Stimulated activated naive CD8-positive, alpha-beta T cell treated with anti-CD3 and anti-CD28 coated beads, Interleukin-15, amount 100 ng/mL, for 72 hours (primary cell): Measurements from ENCODE around the gene SLC8A1.
A peak's percentile ranks its signal among the peaks of the same experiment; 100 is the strongest.

Experiments
- ATAC-seq: fragments of 150-1000 bp; cut with Tn5 transposase; 2 replicates; pipeline ENCODE4 v1.10.0; 2021; ENCODE audit warnings: mild to moderate bottlenecking, moderate library complexity
- DNase-seq, 2 donors: peaks; one replicate each; pipeline ENCODE4 v3.0.0; 2021 to 2022
- H3K27ac Mint-ChIP-seq, 2 donors: one replicate each; pipeline ENCODE4 v1.8.0; 2022; ENCODE audit warnings: mild to moderate bottlenecking in 2 of 2, mixed read lengths in 2 of 2, moderate library complexity in 2 of 2
- H3K27me3 Mint-ChIP-seq: one replicate; pipeline ENCODE4 v1.8.0; 2022; ENCODE audit warnings: mixed read lengths
- H3K4me1 Mint-ChIP-seq: one replicate; pipeline ENCODE4 v1.8.0; 2022; ENCODE audit warnings: mild to moderate bottlenecking, mixed read lengths
- H3K4me3 Mint-ChIP-seq, 2 donors: one replicate each; pipeline ENCODE4 v1.8.0; 2022; ENCODE audit warnings: mild to moderate bottlenecking in 2 of 2, mixed read lengths in 2 of 2, moderate library complexity in 1 of 2
- H3K9me3 Mint-ChIP-seq, 2 donors: one replicate each; pipeline ENCODE4 v1.8.0; 2022; ENCODE audit warnings: mixed read lengths in 2 of 2

SLC8A1 gene

DNA sequence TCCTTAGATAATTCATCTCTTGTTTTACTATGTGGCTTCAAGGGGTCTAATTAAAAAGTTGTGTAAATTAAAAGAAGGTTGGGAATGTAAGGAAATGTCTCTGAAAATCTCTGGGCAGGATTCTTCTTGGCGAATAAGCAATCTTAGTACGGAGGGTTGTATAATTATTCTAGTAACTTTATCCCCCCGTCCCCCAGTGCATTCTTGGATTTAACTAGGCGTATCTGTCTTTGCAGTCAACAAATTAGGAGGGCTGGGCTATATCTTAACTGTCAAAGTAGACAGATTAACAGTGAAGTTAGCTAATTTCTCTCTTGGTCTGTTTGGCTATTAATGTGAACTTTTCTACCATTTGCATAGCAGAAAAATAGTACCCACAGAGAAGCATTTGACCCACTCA is 343.0 kb downstream of the SLC8A1 start:
- Mint-ChIP-seq H3K9me3 (no peaks in the 10 kb centered on the region), H3K27ac (no peak overlapping the region), H3K27me3 (no peaks in the 10 kb centered on the region), H3K4me1 (no peaks in the 10 kb centered on the region), H3K4me3 (no peak overlapping the region)
- no peak for DNase-seq
- no peak for ATAC-seq

DNA sequence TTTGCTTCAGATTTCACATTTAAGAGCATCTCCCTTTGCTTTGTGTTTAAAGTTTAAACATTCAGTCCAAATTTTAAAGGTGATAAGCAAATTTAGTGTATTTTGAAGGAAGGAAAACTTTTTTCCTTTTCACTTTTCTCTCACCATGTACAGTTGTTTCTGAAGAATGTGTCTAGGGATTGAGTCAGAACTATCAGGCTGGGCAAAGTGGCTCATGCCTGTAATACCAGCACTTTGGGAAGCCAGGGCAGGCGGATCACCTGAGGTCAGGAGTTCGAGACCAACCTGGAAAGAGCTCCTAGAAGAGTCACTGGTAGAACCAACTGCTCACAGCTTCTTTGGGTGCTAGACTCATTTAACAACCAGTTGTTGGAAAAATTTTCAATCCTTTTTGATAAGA is 345.8 kb downstream of the SLC8A1 start:
- DNase-seq (no peak), ATAC-seq (no peak)
- H3K9me3 Mint-ChIP-seq, result no peaks in the 10 kb centered on the region

DNA sequence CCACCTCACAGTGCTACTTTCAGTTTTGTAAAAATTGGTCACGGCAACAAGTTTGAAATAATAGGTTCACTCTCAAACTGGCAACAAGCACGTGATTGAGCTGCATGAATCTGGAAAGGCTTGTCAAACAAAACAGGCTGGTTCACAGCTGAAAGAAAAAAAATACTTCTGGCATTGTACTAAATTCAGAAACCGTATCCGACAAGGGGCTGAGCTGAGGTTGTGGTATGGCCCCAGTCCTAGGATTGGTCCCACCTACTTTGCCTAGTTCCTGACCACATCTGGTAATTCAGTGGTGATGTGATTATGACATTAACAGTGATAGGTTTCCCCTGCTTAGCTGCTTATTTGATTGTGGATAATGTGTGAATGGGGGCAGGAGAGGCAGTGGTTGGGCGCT is 346.3 kb downstream of the SLC8A1 start:
- no peak for DNase-seq
- H3K27me3 Mint-ChIP-seq, result no peaks in the 10 kb centered on the region
- no peak overlapping the region for H3K4me3 Mint-ChIP-seq
- H3K4me1 Mint-ChIP-seq, result no peaks in the 10 kb centered on the region
- H3K9me3 Mint-ChIP-seq, result no peaks in the 10 kb centered on the region
- no peak for ATAC-seq
- H3K27ac Mint-ChIP-seq, result no peak overlapping the region

More for the DNA sequence above, 345.8 kb downstream of the SLC8A1 start:
- H3K4me3 Mint-ChIP-seq, result no peak overlapping the region
- no peak overlapping the region for H3K27ac Mint-ChIP-seq
- no peaks in the 10 kb centered on the region for H3K27me3 Mint-ChIP-seq
- H3K4me1 Mint-ChIP-seq, result no peaks in the 10 kb centered on the region

DNA sequence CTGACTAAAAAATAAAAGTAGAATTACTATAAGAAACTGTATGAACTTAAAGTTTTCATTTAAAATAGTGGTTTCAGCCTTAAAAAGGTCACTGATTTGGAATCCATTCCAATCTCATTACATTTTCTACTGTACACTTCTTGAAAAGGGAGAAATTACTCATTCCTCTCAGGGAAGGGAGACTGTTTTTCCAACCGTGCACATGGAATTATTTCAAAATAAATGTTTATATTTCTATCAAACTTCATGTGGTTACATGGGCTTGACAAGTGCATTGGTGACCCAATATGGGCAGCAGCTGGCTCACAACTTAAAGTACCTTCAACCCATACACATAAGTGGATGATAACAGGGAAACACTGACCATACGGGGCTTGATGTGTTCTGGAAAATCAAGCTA is 348.3 kb downstream of the SLC8A1 start:
- no peaks in the 10 kb centered on the region for H3K9me3 Mint-ChIP-seq
- no peak overlapping the region for H3K27ac Mint-ChIP-seq
- no peaks in the 10 kb centered on the region for H3K4me1 Mint-ChIP-seq
- no peaks in the 10 kb centered on the region for H3K27me3 Mint-ChIP-seq
- ATAC-seq (no peak), DNase-seq (no peak)
- no peak overlapping the region for H3K4me3 Mint-ChIP-seq

DNA sequence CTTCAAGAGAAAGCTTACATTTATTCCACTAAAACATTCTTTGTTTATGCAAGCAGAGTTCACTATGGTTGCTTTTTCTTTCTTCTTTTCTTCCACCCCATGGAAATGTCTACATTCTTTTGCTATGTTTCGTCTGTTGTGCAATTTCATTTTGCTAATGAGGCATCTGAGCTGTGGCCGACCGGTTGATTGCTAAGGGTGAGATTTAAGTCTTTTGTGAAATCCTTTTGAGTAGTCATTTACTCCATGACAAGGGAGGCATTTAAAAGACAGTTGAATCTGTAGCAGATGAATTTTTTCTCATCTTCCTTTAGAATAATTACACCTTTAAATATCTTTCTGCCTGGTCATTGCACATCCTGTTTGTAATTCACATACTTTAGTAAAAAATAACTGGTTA is 348.7 kb downstream of the SLC8A1 start:
- H3K4me1 Mint-ChIP-seq, result no peaks in the 10 kb centered on the region
- DNase-seq (no peak), ATAC-seq (no peak)
- no peak overlapping the region for H3K4me3 Mint-ChIP-seq
- H3K9me3 Mint-ChIP-seq, result no peaks in the 10 kb centered on the region
- H3K27me3 Mint-ChIP-seq, result no peaks in the 10 kb centered on the region
- H3K27ac Mint-ChIP-seq, result no peak overlapping the region

DNA sequence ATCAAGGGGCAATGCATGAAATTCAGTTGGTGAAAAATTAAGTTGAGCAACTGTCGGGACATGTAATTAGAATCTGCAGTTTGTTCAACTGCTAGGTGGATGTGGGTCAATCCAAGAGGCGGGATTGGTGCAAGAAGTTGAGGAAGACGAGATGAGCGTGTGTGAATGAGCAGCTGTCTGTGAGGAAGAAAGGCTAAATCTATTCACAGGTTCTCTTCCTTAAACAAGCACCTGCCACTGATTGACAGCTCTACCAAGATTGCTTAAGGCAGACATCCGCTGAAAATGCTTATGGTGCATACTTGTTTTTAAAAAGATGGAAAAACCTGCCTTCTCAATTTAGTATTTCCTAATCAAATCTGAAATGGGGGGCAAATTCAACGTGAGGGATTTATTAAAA is 349.4 kb downstream of the SLC8A1 start:
- no peaks in the 10 kb centered on the region for H3K27me3 Mint-ChIP-seq
- no peaks in the 10 kb centered on the region for H3K9me3 Mint-ChIP-seq
- no peak for ATAC-seq

DNA sequence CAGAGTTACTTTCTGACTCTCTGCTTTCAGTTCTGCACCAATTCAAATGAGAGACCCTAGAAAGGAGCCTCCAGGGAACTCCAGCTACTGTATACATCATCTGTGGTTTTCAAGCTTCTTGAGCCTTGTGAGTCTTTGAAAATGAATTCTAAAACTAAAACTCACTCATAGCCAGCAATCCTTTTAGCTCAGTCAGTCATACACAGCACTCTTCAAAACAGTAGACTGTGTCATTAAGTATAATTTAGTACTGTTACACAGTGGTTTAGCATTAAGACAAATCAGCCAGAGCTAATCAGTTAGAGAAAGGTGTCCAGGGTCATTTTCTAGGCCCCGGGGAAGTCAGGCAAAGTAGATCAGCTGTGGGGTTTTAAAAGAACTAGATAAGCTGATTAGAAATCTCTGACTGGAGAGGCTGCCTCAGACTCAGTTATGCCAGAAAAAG is 350.7 kb downstream of the SLC8A1 start:
- Mint-ChIP-seq H3K27ac (peak overlapping the region in 1 of 2 donors; percentile 40), H3K4me1 (no peaks in the 10 kb centered on the region), H3K9me3 (no peaks in the 10 kb centered on the region), H3K4me3 (no peak overlapping the region), H3K27me3 (no peaks in the 10 kb centered on the region)
- DNase-seq, result no peak
- ATAC-seq, result no peak

More for the DNA sequence above, 349.4 kb downstream of the SLC8A1 start:
- no peak for DNase-seq
- no peak overlapping the region for H3K27ac Mint-ChIP-seq
- no peaks in the 10 kb centered on the region for H3K4me1 Mint-ChIP-seq
- no peak overlapping the region for H3K4me3 Mint-ChIP-seq

DNA sequence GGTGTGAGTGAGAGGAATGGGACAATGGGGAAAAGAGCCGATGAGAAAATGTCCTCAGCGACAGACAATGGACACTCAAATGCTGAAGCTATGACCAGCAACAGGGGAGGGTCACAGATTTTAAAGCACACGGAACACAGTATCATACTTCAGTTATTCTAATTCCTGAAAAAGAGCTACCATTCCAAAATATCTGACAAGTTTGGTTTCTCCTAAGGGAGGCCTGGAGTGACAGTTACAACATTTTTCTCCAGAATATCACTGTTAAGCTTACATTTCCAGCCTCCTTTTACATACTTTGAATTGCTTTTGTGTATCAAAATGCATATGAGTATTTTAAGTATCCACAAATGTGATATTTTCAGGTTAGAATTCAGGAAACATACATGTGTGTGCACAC is 351.2 kb downstream of the SLC8A1 start:
- Mint-ChIP-seq H3K27me3 (no peaks in the 10 kb centered on the region), H3K4me1 (no peaks in the 10 kb centered on the region), H3K27ac (no peak overlapping the region), H3K4me3 (no peak overlapping the region), H3K9me3 (no peaks in the 10 kb centered on the region)
- no peak for DNase-seq
- ATAC-seq, result no peak

DNA sequence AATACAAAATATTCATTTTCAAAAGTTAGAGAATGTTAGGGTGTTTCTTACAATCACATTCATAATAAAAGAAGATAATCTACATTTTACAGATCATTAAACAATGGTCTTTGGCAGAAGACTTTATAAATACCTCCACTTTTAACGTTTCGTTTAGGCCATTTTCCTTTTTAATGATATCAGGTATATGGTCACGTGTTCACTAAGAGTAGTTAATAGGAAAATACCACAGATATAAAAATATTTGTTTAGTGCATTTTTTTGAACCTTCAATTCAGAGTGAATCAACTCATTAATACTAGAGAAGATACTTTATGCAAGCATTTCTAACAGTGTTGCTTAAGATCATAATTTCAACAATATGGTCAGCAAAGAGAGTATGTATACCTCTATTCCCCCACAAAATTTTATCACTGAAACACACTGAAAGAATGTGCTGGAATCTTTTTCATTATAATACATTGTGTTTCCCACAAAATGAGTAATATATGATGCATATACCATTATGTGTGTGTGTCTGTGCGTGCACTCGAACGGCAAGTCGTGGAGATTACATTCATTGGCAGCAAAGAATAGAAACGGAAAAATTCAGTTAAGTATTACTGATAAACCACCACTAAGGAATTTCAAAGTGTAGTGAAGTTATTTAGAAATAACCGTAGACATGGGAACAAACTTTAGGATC is 353.0 kb downstream of the SLC8A1 start:
- ATAC-seq (no peak), DNase-seq (no peak)
- Mint-ChIP-seq H3K27me3 (no peaks in the 10 kb centered on the region), H3K27ac (no peak overlapping the region), H3K9me3 (no peaks in the 10 kb centered on the region), H3K4me1 (no peaks in the 10 kb centered on the region), H3K4me3 (no peak overlapping the region)

DNA sequence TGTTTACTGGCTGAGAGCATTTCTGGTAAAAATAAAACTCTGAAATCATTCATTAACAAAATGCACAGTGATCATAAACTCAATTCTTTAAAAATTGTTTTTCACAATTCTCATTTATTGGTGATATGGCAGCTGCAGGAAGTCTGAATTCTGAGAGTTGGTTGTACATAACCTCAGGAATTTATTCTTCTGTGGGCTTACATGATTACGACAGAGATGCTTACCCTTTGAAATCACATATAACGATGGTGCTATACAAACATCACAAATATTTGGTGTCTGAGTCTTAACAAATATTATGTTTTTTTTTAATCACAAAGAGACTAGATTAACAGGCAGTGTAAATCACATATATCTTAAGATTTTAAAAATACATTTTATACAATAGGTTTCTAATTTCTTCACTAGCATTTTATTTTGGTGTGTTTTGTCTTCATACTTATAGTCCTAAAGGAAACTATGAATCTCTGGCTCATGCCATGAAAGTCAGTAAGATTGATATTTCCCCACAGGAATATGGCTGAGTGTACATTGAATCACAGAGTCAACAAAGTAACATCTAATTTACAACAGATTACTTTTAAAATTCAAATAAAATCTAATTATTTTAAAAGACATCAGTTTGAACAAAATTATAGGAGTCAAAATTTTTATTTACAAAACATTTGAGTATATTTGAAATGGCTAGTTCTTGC is 354.1 kb downstream of the SLC8A1 start:
- Mint-ChIP-seq H3K27ac (no peak overlapping the region), H3K27me3 (no peaks in the 10 kb centered on the region), H3K9me3 (no peaks in the 10 kb centered on the region), H3K4me3 (no peak overlapping the region), H3K4me1 (no peaks in the 10 kb centered on the region)
- DNase-seq, result no peak
- ATAC-seq, result no peak

DNA sequence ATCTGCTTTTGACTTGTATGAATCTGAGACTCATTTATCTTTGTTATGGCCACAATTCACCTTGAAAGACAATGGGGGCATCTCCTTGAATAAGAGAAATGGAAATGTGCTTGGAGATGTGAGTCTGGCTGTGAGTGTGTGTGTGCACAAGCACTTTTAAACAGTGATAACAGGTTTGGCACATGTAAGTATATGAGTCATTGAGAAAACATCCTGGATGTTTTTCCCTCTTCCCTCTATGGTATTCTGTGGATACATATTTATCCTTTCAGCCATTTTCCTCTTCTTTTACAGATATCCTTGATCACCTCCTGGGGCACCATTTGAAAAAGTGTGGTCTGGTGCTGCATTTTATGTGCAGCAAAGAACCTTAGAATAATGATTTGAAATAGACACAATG is 355.5 kb downstream of the SLC8A1 start:
- H3K4me1 Mint-ChIP-seq, result no peaks in the 10 kb centered on the region
- ATAC-seq (no peak), DNase-seq (no peak)
- H3K4me3 Mint-ChIP-seq, result no peak overlapping the region
- H3K27me3 Mint-ChIP-seq, result no peaks in the 10 kb centered on the region
- no peaks in the 10 kb centered on the region for H3K9me3 Mint-ChIP-seq
- H3K27ac Mint-ChIP-seq, result no peak overlapping the region

DNA sequence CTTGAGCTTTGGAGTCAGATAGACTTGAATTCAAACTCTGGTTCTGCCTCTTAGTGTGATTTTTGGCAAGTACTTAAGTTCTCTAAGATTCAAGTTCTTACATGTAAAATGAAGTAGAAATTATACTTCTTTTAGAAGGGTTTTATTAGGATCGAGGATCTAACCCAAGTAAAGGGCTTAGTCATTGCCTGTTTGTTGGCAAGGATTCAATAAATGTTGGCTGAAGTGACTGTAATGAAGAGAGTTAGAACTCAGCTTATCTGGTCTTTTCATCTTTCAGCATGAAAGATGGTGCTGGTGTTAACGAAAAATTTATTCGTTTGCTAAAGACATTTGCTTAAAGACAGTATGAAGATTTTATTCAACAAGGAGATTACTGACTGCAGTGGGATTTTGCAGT is 356.9 kb downstream of the SLC8A1 start:
- Mint-ChIP-seq H3K9me3 (no peaks in the 10 kb centered on the region), H3K4me3 (no peak overlapping the region)
- DNase-seq, result no peak

DNA sequence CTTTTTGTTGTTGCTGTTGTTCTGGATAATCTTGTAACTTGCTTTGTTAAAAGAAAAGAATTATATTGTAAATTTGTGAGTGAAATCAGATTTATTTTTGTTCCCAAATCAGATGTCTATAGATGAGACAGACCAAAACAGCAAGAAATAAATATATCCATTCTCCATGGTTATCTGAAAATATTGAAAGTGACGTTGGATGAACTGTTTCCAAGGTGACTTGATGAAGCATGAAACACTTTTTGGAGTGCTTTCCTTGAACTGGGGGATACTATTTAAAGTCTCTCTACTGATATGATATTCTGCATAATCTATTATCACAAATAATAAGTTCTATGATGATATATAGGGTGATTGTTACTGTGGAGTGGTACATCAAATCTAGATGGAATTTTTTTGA is 357.4 kb downstream of the SLC8A1 start:
- H3K4me1 Mint-ChIP-seq, result no peaks in the 10 kb centered on the region
- H3K27ac Mint-ChIP-seq, result no peak overlapping the region
- DNase-seq (no peak), ATAC-seq (no peak)
- no peaks in the 10 kb centered on the region for H3K9me3 Mint-ChIP-seq
- no peak overlapping the region for H3K4me3 Mint-ChIP-seq
- no peaks in the 10 kb centered on the region for H3K27me3 Mint-ChIP-seq

More for the DNA sequence above, 356.9 kb downstream of the SLC8A1 start:
- Mint-ChIP-seq H3K27ac (no peak overlapping the region), H3K4me1 (no peaks in the 10 kb centered on the region), H3K27me3 (no peaks in the 10 kb centered on the region)
- no peak for ATAC-seq

DNA sequence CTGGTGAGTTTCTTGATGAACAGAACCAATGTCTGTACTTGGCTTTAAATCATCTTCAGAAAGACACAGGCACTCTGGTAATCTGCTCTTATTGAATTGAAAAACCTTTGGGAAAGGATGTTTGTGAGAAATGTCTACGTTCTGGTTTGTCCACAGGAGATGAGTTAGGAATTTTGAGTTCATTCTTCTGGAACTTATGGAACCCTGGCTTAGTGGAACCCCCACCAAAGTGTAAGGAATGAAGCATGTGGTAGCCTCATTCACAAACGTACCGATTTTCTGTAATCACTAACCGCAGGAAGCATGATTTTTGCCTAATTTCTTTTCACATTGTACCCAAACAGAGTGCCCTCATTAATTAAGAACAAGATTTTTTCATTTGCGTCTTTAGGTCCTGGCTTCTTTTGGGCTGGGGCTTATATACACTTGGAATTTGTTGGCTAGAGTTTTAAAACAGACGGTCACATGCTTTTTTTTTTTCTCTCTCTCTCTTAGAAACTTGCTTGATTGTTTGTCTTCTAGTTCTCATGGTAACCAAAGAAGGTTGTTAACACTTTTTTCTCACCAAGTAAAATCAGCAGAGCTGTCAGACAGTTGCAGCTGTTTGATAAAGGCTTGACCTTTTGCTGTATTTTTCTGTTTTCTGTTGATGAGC is 358.7 kb downstream of the SLC8A1 start:
- H3K27ac Mint-ChIP-seq, result no peak overlapping the region
- no peaks in the 10 kb centered on the region for H3K4me1 Mint-ChIP-seq
- no peak for DNase-seq
- no peaks in the 10 kb centered on the region for H3K27me3 Mint-ChIP-seq
- H3K4me3 Mint-ChIP-seq, result no peak overlapping the region
- H3K9me3 Mint-ChIP-seq, result no peaks in the 10 kb centered on the region
- ATAC-seq, result no peak

DNA sequence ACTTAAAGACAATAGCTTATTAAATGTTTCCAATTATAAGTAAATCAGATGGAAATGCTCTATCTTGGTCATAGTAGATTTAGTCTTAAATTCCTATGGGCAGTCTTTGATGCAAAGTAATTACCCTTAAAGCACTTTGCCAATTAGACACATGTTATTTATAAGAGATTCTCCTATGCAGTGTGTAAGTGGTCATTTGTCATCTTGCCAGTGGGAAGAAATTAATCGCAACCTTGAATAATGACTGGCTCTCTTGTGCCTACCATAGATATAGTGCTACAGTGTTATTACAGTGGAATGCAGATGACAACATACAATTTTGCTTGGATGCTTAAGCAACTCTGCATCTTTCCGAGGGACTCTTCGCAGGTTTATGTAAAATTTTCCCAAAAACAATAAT is 361.8 kb downstream of the SLC8A1 start:
- ATAC-seq (no peak), DNase-seq (no peak)
- Mint-ChIP-seq H3K4me3 (no peak overlapping the region), H3K27me3 (peaks cover 6% of the 10 kb centered on the region), H3K9me3 (no peaks in the 10 kb centered on the region), H3K4me1 (no peaks in the 10 kb centered on the region), H3K27ac (no peak overlapping the region)

DNA sequence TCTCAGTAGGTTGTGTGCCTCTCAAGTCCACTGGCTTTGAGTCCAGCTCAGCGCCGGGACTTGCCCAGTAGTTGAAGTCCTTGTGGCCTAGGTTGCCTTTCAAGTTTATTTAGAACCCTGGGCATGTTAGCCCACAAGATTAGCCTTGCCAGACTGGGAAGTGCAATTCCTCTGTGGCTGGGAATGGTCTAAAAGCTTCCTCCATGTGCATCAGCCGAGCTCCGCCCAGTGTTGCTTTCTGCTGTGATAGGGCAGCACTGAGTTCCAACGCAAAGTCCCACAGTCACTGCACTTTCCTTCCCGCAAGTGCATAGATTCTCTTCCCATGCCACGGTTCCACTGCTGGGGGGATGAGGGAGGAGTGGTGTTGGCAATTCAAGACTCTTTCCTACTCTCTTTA is 364.0 kb downstream of the SLC8A1 start:
- H3K4me3 Mint-ChIP-seq, result no peak overlapping the region
- H3K4me1 Mint-ChIP-seq, result no peaks in the 10 kb centered on the region
- H3K27ac Mint-ChIP-seq, result no peak overlapping the region
- no peak for DNase-seq
- ATAC-seq, result no peak
- peaks cover 6% of the 10 kb centered on the region for H3K27me3 Mint-ChIP-seq
- H3K9me3 Mint-ChIP-seq, result no peaks in the 10 kb centered on the region
